Keratinocyte (primary cell): ENCODE measurements around the gene ANKRD13A. TPM values are rescaled to one million over a fixed set of nuclear protein-coding genes. Genes with fewer than 3 reads are reported as not detected.

ENCODE experiments used
- DNase-seq: peaks from one replicate; pipeline ENCODE4 v3.0.0-alpha.2; 2011; ENCODE audit warnings: low read depth, missing footprints, low spot score
- FAIRE-seq: peaks from 2 replicates; lab custom pipeline; 2011; peaks lifted over from hg19 to GRCh38; lab: Jason Lieb, UNC
- H2AFZ ChIP-seq: 2 replicates; pipeline ENCODE4 v1.6.0; 2012; ENCODE audit warnings: low read length, control low read depth, inconsistent platforms; ENCODE audit not compliant: control insufficient read depth
- H3K27ac ChIP-seq: 2 replicates; pipeline ENCODE4 v1.5.1; 2011; ENCODE audit warnings: low read length; ENCODE audit not compliant: control insufficient read depth, insufficient read depth
- H3K27me3 ChIP-seq: 3 replicates; pipeline ENCODE4 v1.6.0; 2011; ENCODE audit warnings: low read length; ENCODE audit not compliant: control insufficient read depth, insufficient read depth; ENCODE audit errors: extremely low read depth
- H3K36me3 ChIP-seq, 2 experiments: 2 replicates in 1 of 2; 3 replicates in 1 of 2; pipeline ENCODE4 v1.5.1; 2011; ENCODE audit warnings: low read length in 2 of 2, mild to moderate bottlenecking in 1 of 2; ENCODE audit not compliant: control insufficient read depth in 2 of 2, insufficient read depth in 2 of 2; ENCODE audit errors: extremely low read depth in 1 of 2
- H3K4me1 ChIP-seq: 3 replicates; pipeline ENCODE4 v1.5.1; 2011; ENCODE audit warnings: low read length; ENCODE audit not compliant: control insufficient read depth, insufficient read depth; ENCODE audit errors: extremely low read depth
- H3K4me2 ChIP-seq: 3 replicates; pipeline ENCODE4 v1.6.0; 2011; ENCODE audit warnings: low read depth, low read length; ENCODE audit not compliant: control insufficient read depth, insufficient read depth; ENCODE audit errors: extremely low read depth
- H3K4me3 ChIP-seq, 3 experiments: fragments of 200-600 bp in 1 of 3; sonication (generic) in 1 of 3; 2 replicates in 2 of 3; 3 replicates in 1 of 3; pipeline ENCODE4 v1.5.1; 2011 to 2016; ENCODE audit warnings: low read length in 3 of 3, mild to moderate bottlenecking in 3 of 3, control low read depth in 2 of 3, inconsistent platforms in 1 of 3, low read depth in 1 of 3, mixed read lengths in 1 of 3, mixed run types in 1 of 3, moderate library complexity in 1 of 3; ENCODE audit not compliant: control insufficient read depth in 2 of 3, insufficient read depth in 2 of 3; ENCODE audit errors: extremely low read depth in 1 of 3
- H3K79me2 ChIP-seq: 2 replicates; pipeline ENCODE4 v1.6.0; 2012; ENCODE audit warnings: low read length; ENCODE audit not compliant: control insufficient read depth, insufficient read depth
- H3K9ac ChIP-seq: 3 replicates; pipeline ENCODE4 v1.6.0; 2011; ENCODE audit warnings: low read length; ENCODE audit not compliant: control insufficient read depth, insufficient read depth; ENCODE audit errors: extremely low read depth
- H3K9me1 ChIP-seq: 3 replicates; pipeline ENCODE4 v1.6.0; 2011; ENCODE audit warnings: low read length; ENCODE audit not compliant: control insufficient read depth, insufficient read depth; ENCODE audit errors: extremely low read depth
- H3K9me3 ChIP-seq: 2 replicates; pipeline ENCODE4 v1.5.1; 2012; ENCODE audit warnings: low read depth, low read length; ENCODE audit not compliant: control insufficient read depth
- H4K20me1 ChIP-seq: 3 replicates; pipeline ENCODE4 v1.6.0; 2011; ENCODE audit warnings: low read length; ENCODE audit not compliant: control insufficient read depth, insufficient read depth; ENCODE audit errors: extremely low read depth
- CTCF ChIP-seq, 3 experiments: IDR thresholded peaks in 1 of 3; conservative IDR thresholded peaks in 1 of 3; optimal IDR thresholded peaks in 1 of 3; 2 replicates in 2 of 3; 3 replicates in 1 of 3; pipeline versions ENCODE3 to v1.5.1; 2011; ENCODE audit warnings: low read length in 3 of 3, mild to moderate bottlenecking in 3 of 3, moderate library complexity in 2 of 3, control low read depth in 1 of 3, inconsistent platforms in 1 of 3; ENCODE audit not compliant: insufficient read depth in 2 of 3; ENCODE audit errors: extremely low read depth in 1 of 3
- EZH2 ChIP-seq: IDR thresholded peaks from one replicate; pipeline ENCODE4 v1.6.1; 2012; ENCODE audit warnings: inconsistent platforms, mild to moderate bottlenecking, low read length, moderate library complexity
- dilution Hi-C: fragments of 300-500 bp; cut with MboI; formaldehyde crosslinking; loops from one replicate; pipeline ENCODE4 v1.7.0; 2020; ENCODE audit warnings: low sequenced_read_pairs; ENCODE audit not compliant: extremely low pct_ligation_motif_present
- polyA plus RNA-seq, 5 experiments: library from polyadenylated mRNA; depleted of rRNA in 3 of 5; stranded (reverse) in 3 of 5; stranded (forward) in 1 of 5; unstranded in 1 of 5; fragments of >200 nt; gene quantifications; 1 replicate in 1 of 5; 2 replicates in 3 of 5; 3 replicates in 1 of 5; pipeline versions ENCODE4 v1.2.1 to v1.2.3, GENCODE V29; 2011 to 2012; ENCODE audit warnings: missing spikeins in 2 of 5, low read depth in 1 of 5, low replicate concordance in 1 of 5

Gene ANKRD13A
- polyA plus RNA-seq, 1 donor (not counting 4 experiments of a cell fraction or from before 2014, with no cell fraction given) = 73.1 TPM

DNA sequence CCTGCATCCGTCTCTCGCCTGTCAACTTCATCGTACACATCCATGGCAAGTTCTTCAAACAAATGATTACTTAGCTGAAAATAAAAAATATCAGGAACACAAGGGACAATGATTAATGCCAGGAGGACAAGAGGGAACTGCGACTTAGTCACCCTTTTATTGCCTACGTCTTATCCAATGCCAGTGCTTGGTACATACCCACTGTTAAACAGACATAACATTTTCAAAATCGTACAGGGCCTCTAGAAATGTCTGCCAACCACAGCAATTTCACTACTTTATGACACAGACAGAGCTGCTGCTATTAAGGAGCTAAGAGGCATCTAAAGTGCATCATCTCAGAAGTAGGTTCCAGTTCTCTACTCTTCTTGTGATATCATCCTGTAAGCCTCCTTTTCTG, 37.6 kb upstream of the ANKRD13A start:
- Histone ChIP-seq H3K4me3 (no peak overlapping the region), H3K4me2 (no peak overlapping the region), H3K9me3 (no peaks in the 10 kb centered on the region), H3K79me2 (no peaks in the 10 kb centered on the region), H3K27ac (no peak overlapping the region), H2AFZ (no peak overlapping the region), H3K9me1 (no peaks in the 10 kb centered on the region), H4K20me1 (no peaks in the 10 kb centered on the region), H3K9ac (no peak overlapping the region), H3K36me3 (peaks cover 7 to 26% of the 10 kb centered on the region in 2 experiments), H3K4me1 (no peaks in the 10 kb centered on the region), H3K27me3 (no peaks in the 10 kb centered on the region)
- FAIRE-seq (no peak), DNase-seq (no peak)
- TF ChIP-seq CTCF (optimal IDR thresholded peaks at IDR 0.05 in 1 of 3, IDR thresholded peaks at IDR 0.05 in 1 of 3, conservative IDR thresholded peaks at IDR 0.05 in 1 of 3; ENCODE audit: extremely low read depth in 1 of 3, insufficient read depth in 2 of 3, low read length in 3 of 3) (no peak), EZH2 (no peak)
- dilution Hi-C loops = no loop called here

GRCh38 chr12:109962398-109962797, 36.8 kb upstream of the ANKRD13A start:
- FAIRE-seq = no peak
- H3K36me3 ChIP-seq = peaks cover 7 to 25% of the 10 kb centered on the region in 2 experiments
- dilution Hi-C loops = no loop called here

More at GRCh38 chr12:109962398-109962797, 36.8 kb upstream of the ANKRD13A start:
- Histone ChIP-seq H3K4me2 (no peak overlapping the region), H3K79me2 (no peaks in the 10 kb centered on the region), H4K20me1 (no peaks in the 10 kb centered on the region), H3K9me1 (no peaks in the 10 kb centered on the region), H3K4me1 (no peaks in the 10 kb centered on the region), H3K27ac (no peak overlapping the region), H3K9me3 (no peaks in the 10 kb centered on the region), H3K4me3 (no peak overlapping the region), H3K9ac (no peak overlapping the region), H2AFZ (no peak overlapping the region), H3K27me3 (no peaks in the 10 kb centered on the region)
- TF ChIP-seq EZH2 = no peak
- TF ChIP-seq CTCF (optimal IDR thresholded peaks at IDR 0.05 in 1 of 3, IDR thresholded peaks at IDR 0.05 in 1 of 3, conservative IDR thresholded peaks at IDR 0.05 in 1 of 3; ENCODE audit: extremely low read depth in 1 of 3, insufficient read depth in 2 of 3, low read length in 3 of 3) = no peak
- DNase-seq = no peak
